ENCODE measurements around the gene TMEM237. TPM values are rescaled to one million over a fixed set of nuclear protein-coding genes. Genes with fewer than 3 reads are reported as not detected.

Gene TMEM237
- total and polyA plus RNA-seq, 8 donors = 0.87 to 41.5 (median 13.1) TPM

- Histone ChIP-seq H3K36me3 (no peaks in the 10 kb centered on the region), H3K4me3 (no peak overlapping the region), H3K4me1 (no peaks in the 10 kb centered on the region), H3K27me3 (no peaks in the 10 kb centered on the region), H3K27ac (no peak overlapping the region), H3K9me3 (no peaks in the 10 kb centered on the region)
- WGBS, 5 donors = 45 to 63% (median 54%) methylated on average over 5 of the region's 5 CpGs
- intact Hi-C loops (cut with DNase I; ENCODE audit: low total_unique reads) = no loop called here
- no peak for TF ChIP-seq CTCF (IDR thresholded peaks at IDR 0.05)
- TF ChIP-seq POLR2A (IDR thresholded peaks at IDR 0.05) = no peak
- TF ChIP-seq EP300 (IDR thresholded peaks at IDR 0.05) = no peak
- no peak for TF ChIP-seq POLR2AphosphoS5 (IDR thresholded peaks at IDR 0.05)
- DNase-seq = no peak
These were observed 18.1 kb upstream of the TMEM237 start for GRCh38 chr2:201661366-201661765.

GRCh38 chr2:201660293-201660895 is 17.1 kb upstream of the TMEM237 start:
- H3K36me3 ChIP-seq = no peaks in the 10 kb centered on the region
- DNase-seq = no peak
- TF ChIP-seq EP300 (IDR thresholded peaks at IDR 0.05) (no peak), POLR2A (IDR thresholded peaks at IDR 0.05) (no peak), POLR2AphosphoS5 (IDR thresholded peaks at IDR 0.05) (no peak), CTCF (IDR thresholded peaks at IDR 0.05) (no peak)
- no peaks in the 10 kb centered on the region for H3K27me3 ChIP-seq
- H3K4me3 ChIP-seq = no peak overlapping the region
- no peaks in the 10 kb centered on the region for H3K9me3 ChIP-seq
- no peak overlapping the region for H3K27ac ChIP-seq
- H3K4me1 ChIP-seq = no peaks in the 10 kb centered on the region
- 58 to 76% (median 69%) methylated on average over 5 of the region's 5 CpGs for WGBS, 5 donors
- intact Hi-C loops (cut with DNase I; ENCODE audit: low total_unique reads) = no loop called here

- Histone ChIP-seq H3K36me3 (no peaks in the 10 kb centered on the region), H3K4me3 (no peak overlapping the region), H3K27ac (no peak overlapping the region), H3K9me3 (no peaks in the 10 kb centered on the region), H3K27me3 (no peaks in the 10 kb centered on the region), H3K4me1 (no peaks in the 10 kb centered on the region)
- no peak for TF ChIP-seq CTCF (IDR thresholded peaks at IDR 0.05)
- TF ChIP-seq POLR2A (IDR thresholded peaks at IDR 0.05) = no peak
- TF ChIP-seq EP300 (IDR thresholded peaks at IDR 0.05) = no peak
- TF ChIP-seq POLR2AphosphoS5 (IDR thresholded peaks at IDR 0.05) = no peak
- WGBS, 5 donors = 71 to 78% (median 72%) methylated on average over 5 of the region's 5 CpGs
- no peak for DNase-seq
- intact Hi-C loops (cut with DNase I; ENCODE audit: low total_unique reads) = no loop called here
These were observed 13.4 kb upstream of the TMEM237 start for GRCh38 chr2:201656740-201657139.

- no peaks in the 10 kb centered on the region for H3K9me3 ChIP-seq
- no peaks in the 10 kb centered on the region for H3K27me3 ChIP-seq
- H3K4me1 ChIP-seq = no peaks in the 10 kb centered on the region
- no peak overlapping the region for H3K27ac ChIP-seq
- intact Hi-C loops (cut with DNase I; ENCODE audit: low total_unique reads) = no loop called here
- no peak for DNase-seq
- 85 to 93% (median 92%) methylated on average over 10 to 11 of the region's 11 CpGs for WGBS, 5 donors
- no peak for TF ChIP-seq POLR2A (IDR thresholded peaks at IDR 0.05)
- TF ChIP-seq POLR2AphosphoS5 (IDR thresholded peaks at IDR 0.05) = no peak
- no peak for TF ChIP-seq EP300 (IDR thresholded peaks at IDR 0.05)
- TF ChIP-seq CTCF (IDR thresholded peaks at IDR 0.05) = no peak
- no peaks in the 10 kb centered on the region for H3K36me3 ChIP-seq
- H3K4me3 ChIP-seq = no peak overlapping the region
These were observed 12.8 kb upstream of the TMEM237 start for GRCh38 chr2:201656102-201656501.
